Esophagus squamous epithelium (tissue), 5 donors: ENCODE results near the gene PRADC1. TPM values are rescaled to one million over a fixed set of nuclear protein-coding genes. Genes with fewer than 3 reads are reported as not detected.

Experiments
- DNase-seq: peaks from one replicate; lab custom pipeline; 2025; lab: John Stamatoyannopoulos, UW
- H3K27ac ChIP-seq, 4 donors: fragments of 200-600 bp; sonication (generic); one replicate each; pipeline ENCODE4 v1.5.1; 2016 to 2019; ENCODE audit warnings: mild to moderate bottlenecking in 1 of 4
- H3K27me3 ChIP-seq, 4 donors: fragments of 200-600 bp; sonication (generic); 1 replicate in 3 of 4; 2 replicates in 1 of 4; pipeline versions ENCODE4 v1.5.1 to v1.6.0; 2017 to 2021; ENCODE audit warnings: antibody characterized with exemption in 1 of 4
- H3K36me3 ChIP-seq, 3 donors: fragments of 200-600 bp; sonication (generic); one replicate each; pipeline ENCODE4 v1.5.1; 2016 to 2019
- H3K4me1 ChIP-seq, 3 donors: fragments of 200-600 bp; sonication (generic); one replicate each; pipeline ENCODE4 v1.5.1; 2017 to 2019
- H3K4me3 ChIP-seq, 4 donors: fragments of 200-600 bp; sonication (generic); 1 replicate in 3 of 4; 2 replicates in 1 of 4; pipeline ENCODE4 v1.5.1; 2016 to 2019; ENCODE audit warnings: mild to moderate bottlenecking in 2 of 4, moderate library complexity in 1 of 4
- H3K9me3 ChIP-seq, 3 donors: fragments of 200-600 bp; sonication (generic); one replicate each; pipeline ENCODE4 v1.5.1; 2016 to 2019
- POLR2A ChIP-seq, 4 donors: fragments of 450-650 bp; IDR thresholded peaks; one replicate each; pipeline ENCODE4 v1.6.1; 2017; ENCODE audit warnings: antibody characterized with exemption in 4 of 4, mild to moderate bottlenecking in 4 of 4, moderate library complexity in 3 of 4
- WGBS, 2 donors: methylation state at CpG; one replicate each; pipeline ENCODE4 v1.1.5; 2018; 5-methylcytosine and 5-hydroxymethylcytosine counted together
- intact Hi-C: fragments of 100-400 bp; cut with DNase I; formaldehyde crosslinking; loops from one replicate; pipeline ENCODE4 v1.15.0; 2022
- total RNA-seq, 4 donors: library from RNA; depleted of rRNA; stranded (reverse); fragments of >200 nt; gene quantifications; one replicate each; pipeline ENCODE4 v1.1.0, GENCODE V29; 2016
- TF ChIP-seq, protein P1 (sequence below), 6 experiments: fragments of 450-650 bp in 4 of 6; fragments of 200-600 bp in 2 of 6; sonication (generic) in 2 of 6; IDR thresholded peaks; one replicate each; pipeline ENCODE4 v1.5.1; 2016 to 2019; ENCODE audit warnings: antibody characterized with exemption in 6 of 6, mild to moderate bottlenecking in 4 of 6, moderate library complexity in 4 of 6
- donor health status: DM: yes; HTN: yes; CAD: no.

The PRADC1 gene
- total RNA-seq, 4 donors from 2014 or later, result 19.2 to 32.8 (median 29.3) TPM

GRCh38 chr2:73253400-73253799 is 20.4 kb upstream of the PRADC1 start:
- H3K9me3 ChIP-seq, result no peaks in the 10 kb centered on the region
- 73 to 83% methylated on average over 1 to 2 of the region's 2 CpGs for WGBS, 2 donors
- DNase-seq, result no peak
- no peak for TF ChIP-seq POLR2A (IDR thresholded peaks at IDR 0.05)
- TF ChIP-seq, protein P1, sequence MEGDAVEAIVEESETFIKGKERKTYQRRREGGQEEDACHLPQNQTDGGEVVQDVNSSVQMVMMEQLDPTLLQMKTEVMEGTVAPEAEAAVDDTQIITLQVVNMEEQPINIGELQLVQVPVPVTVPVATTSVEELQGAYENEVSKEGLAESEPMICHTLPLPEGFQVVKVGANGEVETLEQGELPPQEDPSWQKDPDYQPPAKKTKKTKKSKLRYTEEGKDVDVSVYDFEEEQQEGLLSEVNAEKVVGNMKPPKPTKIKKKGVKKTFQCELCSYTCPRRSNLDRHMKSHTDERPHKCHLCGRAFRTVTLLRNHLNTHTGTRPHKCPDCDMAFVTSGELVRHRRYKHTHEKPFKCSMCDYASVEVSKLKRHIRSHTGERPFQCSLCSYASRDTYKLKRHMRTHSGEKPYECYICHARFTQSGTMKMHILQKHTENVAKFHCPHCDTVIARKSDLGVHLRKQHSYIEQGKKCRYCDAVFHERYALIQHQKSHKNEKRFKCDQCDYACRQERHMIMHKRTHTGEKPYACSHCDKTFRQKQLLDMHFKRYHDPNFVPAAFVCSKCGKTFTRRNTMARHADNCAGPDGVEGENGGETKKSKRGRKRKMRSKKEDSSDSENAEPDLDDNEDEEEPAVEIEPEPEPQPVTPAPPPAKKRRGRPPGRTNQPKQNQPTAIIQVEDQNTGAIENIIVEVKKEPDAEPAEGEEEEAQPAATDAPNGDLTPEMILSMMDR (IDR thresholded peaks at IDR 0.05), result no peak
- peak overlapping the region in 2 of 4 donors; percentile 15 to 50 for H3K27ac ChIP-seq
- H3K36me3 ChIP-seq, result peaks cover 6 to 71% (median 44%) of the 10 kb centered on the region in 3 donors
- intact Hi-C loops, result no loop called here
- H3K27me3 ChIP-seq, result no peaks in the 10 kb centered on the region
- peaks cover 0 to 14% (median 0%) of the 10 kb centered on the region in 3 donors for H3K4me1 ChIP-seq
- no peak overlapping the region for H3K4me3 ChIP-seq

- Histone ChIP-seq H3K4me3 (no peak overlapping the region), H3K4me1 (peaks cover 0 to 14% (median 0%) of the 10 kb centered on the region in 3 donors), H3K36me3 (peaks cover 12 to 81% (median 52%) of the 10 kb centered on the region in 3 donors), H3K9me3 (no peaks in the 10 kb centered on the region), H3K27me3 (no peaks in the 10 kb centered on the region), H3K27ac (no peak overlapping the region)
- intact Hi-C loops, result no loop called here
- DNase-seq, result no peak
- no peak for TF ChIP-seq POLR2A (IDR thresholded peaks at IDR 0.05)
- TF ChIP-seq, protein P1 (IDR thresholded peaks at IDR 0.05), result no peak
- WGBS, 2 donors, result 80 to 91% methylated on average over 7 to 13 of the region's 17 CpGs
These were observed 19.4 kb upstream of the PRADC1 start for GRCh38 chr2:73252238-73253027.

- peaks cover 16 to 94% (median 57%) of the 10 kb centered on the region in 3 donors for H3K36me3 ChIP-seq
- intact Hi-C loops, result no loop called here
- TF ChIP-seq, protein P1 (IDR thresholded peaks at IDR 0.05), result no peak
- TF ChIP-seq POLR2A (IDR thresholded peaks at IDR 0.05), result no peak
- H3K4me1 ChIP-seq, result peaks cover 0 to 14% (median 0%) of the 10 kb centered on the region in 3 donors
- no peak for DNase-seq
- H3K27me3 ChIP-seq, result no peaks in the 10 kb centered on the region
- WGBS, 2 donors, result 88 to 90% methylated on average over 10 to 13 of the region's 17 CpGs
- H3K4me3 ChIP-seq, result no peak overlapping the region
- H3K9me3 ChIP-seq, result no peaks in the 10 kb centered on the region
- no peak overlapping the region for H3K27ac ChIP-seq
These were observed 18.1 kb upstream of the PRADC1 start for GRCh38 chr2:73250872-73251846.

GRCh38 chr2:73249636-73250035 is 16.6 kb upstream of the PRADC1 start:
- intact Hi-C loops, result no loop called here
- Histone ChIP-seq H3K4me1 (peaks cover 0 to 8% (median 0%) of the 10 kb centered on the region in 3 donors), H3K27ac (no peak overlapping the region), H3K9me3 (no peaks in the 10 kb centered on the region), H3K4me3 (no peak overlapping the region), H3K36me3 (peaks cover 19 to 100% (median 70%) of the 10 kb centered on the region in 3 donors), H3K27me3 (no peaks in the 10 kb centered on the region)
- no peak for DNase-seq
- WGBS, 2 donors, result 90 to 92% methylated on average over 4 to 5 of the region's 9 CpGs
- TF ChIP-seq, protein P1 (IDR thresholded peaks at IDR 0.05), result no peak
- no peak for TF ChIP-seq POLR2A (IDR thresholded peaks at IDR 0.05)
